ENCODE measurements around the gene SLC16A14.

Gene SLC16A14

DNA sequence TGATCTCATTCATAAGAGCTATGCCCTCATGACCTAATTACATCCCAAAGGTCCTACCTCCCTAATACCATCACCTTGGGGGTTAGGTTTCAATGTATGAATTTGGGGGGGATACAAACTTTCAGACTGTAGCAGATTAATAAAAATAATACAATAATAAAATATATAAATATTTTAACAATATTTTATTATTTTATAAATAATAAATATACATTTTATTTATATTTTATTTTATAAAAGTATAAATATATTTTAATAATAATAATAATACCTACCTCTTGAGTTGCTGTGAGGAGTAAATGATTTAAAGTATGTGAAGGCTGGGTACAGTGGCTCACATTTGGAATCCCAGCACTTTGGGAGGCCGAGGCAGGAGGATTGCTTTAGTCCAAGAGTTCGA, 8.1 kb upstream of the SLC16A14 start:
- H3K36me3 ChIP-seq (ENCODE audit: insufficient read depth, low read length): no peaks in the 10 kb centered on the region
- H3K79me2 ChIP-seq (ENCODE audit: insufficient read depth, low read length): no peaks in the 10 kb centered on the region
- H3K4me1 ChIP-seq (ENCODE audit: insufficient read depth, low read length, poor library complexity, severe bottlenecking): no peaks in the 10 kb centered on the region
- H3K9me3 ChIP-seq (ENCODE audit: insufficient read depth, low read depth, low read length): no peaks in the 10 kb centered on the region
- H3K9me2 ChIP-seq (replicated peaks; ENCODE audit: low read depth, low read length): no peaks in the 10 kb centered on the region
- H3K27me3 ChIP-seq (ENCODE audit: insufficient read depth, low read length, poor library complexity, severe bottlenecking): no peaks in the 10 kb centered on the region
- H3F3A ChIP-seq (ENCODE audit: low read depth): no peaks in the 10 kb centered on the region
- no peak overlapping the region for H3K4me3 ChIP-seq (ENCODE audit: low read length, poor library complexity, severe bottlenecking)
- H2AFZ ChIP-seq (ENCODE audit: low read length): no peak overlapping the region
- H3K4me2 ChIP-seq (ENCODE audit: low read depth, low read length, poor library complexity, severe bottlenecking): no peak overlapping the region
- TF ChIP-seq, protein P1, sequence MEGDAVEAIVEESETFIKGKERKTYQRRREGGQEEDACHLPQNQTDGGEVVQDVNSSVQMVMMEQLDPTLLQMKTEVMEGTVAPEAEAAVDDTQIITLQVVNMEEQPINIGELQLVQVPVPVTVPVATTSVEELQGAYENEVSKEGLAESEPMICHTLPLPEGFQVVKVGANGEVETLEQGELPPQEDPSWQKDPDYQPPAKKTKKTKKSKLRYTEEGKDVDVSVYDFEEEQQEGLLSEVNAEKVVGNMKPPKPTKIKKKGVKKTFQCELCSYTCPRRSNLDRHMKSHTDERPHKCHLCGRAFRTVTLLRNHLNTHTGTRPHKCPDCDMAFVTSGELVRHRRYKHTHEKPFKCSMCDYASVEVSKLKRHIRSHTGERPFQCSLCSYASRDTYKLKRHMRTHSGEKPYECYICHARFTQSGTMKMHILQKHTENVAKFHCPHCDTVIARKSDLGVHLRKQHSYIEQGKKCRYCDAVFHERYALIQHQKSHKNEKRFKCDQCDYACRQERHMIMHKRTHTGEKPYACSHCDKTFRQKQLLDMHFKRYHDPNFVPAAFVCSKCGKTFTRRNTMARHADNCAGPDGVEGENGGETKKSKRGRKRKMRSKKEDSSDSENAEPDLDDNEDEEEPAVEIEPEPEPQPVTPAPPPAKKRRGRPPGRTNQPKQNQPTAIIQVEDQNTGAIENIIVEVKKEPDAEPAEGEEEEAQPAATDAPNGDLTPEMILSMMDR (conservative IDR thresholded peaks at IDR 0.05; ENCODE audit: low read length): no peak
- no peak for TF ChIP-seq EZH2phosphoT487 (IDR thresholded peaks at IDR 0.05; ENCODE audit: borderline replicate concordance)
- H3K9ac ChIP-seq (ENCODE audit: low read depth, low read length, poor library complexity, severe bottlenecking): no peak overlapping the region
- H4K20me1 ChIP-seq (ENCODE audit: insufficient read depth, low read length, poor library complexity, severe bottlenecking): no peaks in the 10 kb centered on the region

DNA sequence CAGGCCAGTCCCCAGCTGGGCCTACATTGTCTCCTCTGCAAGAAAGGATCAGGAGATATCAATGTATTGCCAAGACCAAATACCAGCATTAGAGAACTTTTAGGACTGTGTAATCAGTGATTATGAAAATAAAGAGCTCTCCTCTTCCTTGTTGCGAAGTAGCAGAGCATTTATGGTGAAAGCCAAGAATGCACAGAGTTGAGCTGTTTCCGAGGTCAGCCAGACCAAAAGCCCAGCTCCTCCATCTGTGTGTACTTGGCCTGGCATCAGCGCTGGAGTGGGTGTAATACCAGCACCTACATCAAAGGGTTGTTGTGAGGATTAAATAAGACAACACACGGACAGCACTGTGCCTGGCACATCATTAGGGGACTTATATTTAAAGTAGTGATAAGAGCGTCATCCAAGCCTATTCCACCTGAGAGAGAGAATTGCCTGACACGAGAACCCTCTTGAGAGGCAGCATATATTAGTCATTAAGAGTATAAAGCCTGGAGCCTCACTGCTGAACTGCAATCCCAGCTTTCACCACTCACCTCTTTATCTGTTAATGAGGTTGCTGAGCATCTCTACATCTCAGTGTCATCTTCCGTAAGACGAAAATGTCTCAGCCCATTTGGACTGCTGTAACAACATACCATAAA, 7.4 kb upstream of the SLC16A14 start:
- Histone ChIP-seq H3K79me2 (ENCODE audit: insufficient read depth, low read length) (no peaks in the 10 kb centered on the region), H3K36me3 (ENCODE audit: insufficient read depth, low read length) (no peaks in the 10 kb centered on the region), H3K4me3 (ENCODE audit: low read length, poor library complexity, severe bottlenecking) (no peak overlapping the region), H3K9ac (ENCODE audit: low read depth, low read length, poor library complexity, severe bottlenecking) (no peak overlapping the region), H3F3A (ENCODE audit: low read depth) (no peaks in the 10 kb centered on the region), H4K20me1 (ENCODE audit: insufficient read depth, low read length, poor library complexity, severe bottlenecking) (no peaks in the 10 kb centered on the region), H3K9me3 (ENCODE audit: insufficient read depth, low read depth, low read length) (no peaks in the 10 kb centered on the region), H3K27me3 (ENCODE audit: insufficient read depth, low read length, poor library complexity, severe bottlenecking) (no peaks in the 10 kb centered on the region), H3K4me1 (ENCODE audit: insufficient read depth, low read length, poor library complexity, severe bottlenecking) (no peaks in the 10 kb centered on the region), H3K4me2 (ENCODE audit: low read depth, low read length, poor library complexity, severe bottlenecking) (no peak overlapping the region), H3K9me2 (replicated peaks; ENCODE audit: low read depth, low read length) (no peaks in the 10 kb centered on the region), H2AFZ (ENCODE audit: low read length) (no peak overlapping the region)
- TF ChIP-seq, protein P1 (conservative IDR thresholded peaks at IDR 0.05; ENCODE audit: low read length): no peak
- TF ChIP-seq EZH2phosphoT487 (IDR thresholded peaks at IDR 0.05; ENCODE audit: borderline replicate concordance): no peak

DNA sequence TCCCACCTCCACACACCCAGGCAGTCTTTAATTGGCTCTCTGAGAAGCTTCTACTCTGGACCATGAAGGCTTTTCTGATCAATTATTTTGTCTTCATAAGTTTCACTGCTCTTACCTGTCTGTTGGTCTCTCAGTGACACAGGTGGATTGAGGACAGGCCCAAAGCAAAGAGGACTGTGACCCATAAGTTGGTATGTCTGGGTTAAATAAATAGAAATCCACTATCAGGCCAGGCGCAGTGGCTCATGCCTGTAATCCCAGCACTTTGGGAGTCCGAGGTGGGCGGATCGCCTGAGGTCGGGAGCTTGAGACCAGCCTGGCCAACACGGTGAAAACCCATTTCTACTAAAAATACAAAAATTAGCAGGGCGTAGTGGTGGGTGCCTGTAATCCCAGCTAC, 2.7 kb upstream of the SLC16A14 start:
- no peaks in the 10 kb centered on the region for H3K79me2 ChIP-seq (ENCODE audit: insufficient read depth, low read length)
- no peaks in the 10 kb centered on the region for H3K9me2 ChIP-seq (replicated peaks; ENCODE audit: low read depth, low read length)
- no peak overlapping the region for H3K9ac ChIP-seq (ENCODE audit: low read depth, low read length, poor library complexity, severe bottlenecking)
- H3F3A ChIP-seq (ENCODE audit: low read depth): no peaks in the 10 kb centered on the region
- H3K4me2 ChIP-seq (ENCODE audit: low read depth, low read length, poor library complexity, severe bottlenecking): no peak overlapping the region
- H3K27me3 ChIP-seq (ENCODE audit: insufficient read depth, low read length, poor library complexity, severe bottlenecking): peaks cover 5% of the 10 kb centered on the region
- H4K20me1 ChIP-seq (ENCODE audit: insufficient read depth, low read length, poor library complexity, severe bottlenecking): no peaks in the 10 kb centered on the region
- H2AFZ ChIP-seq (ENCODE audit: low read length): no peak overlapping the region
- no peaks in the 10 kb centered on the region for H3K36me3 ChIP-seq (ENCODE audit: insufficient read depth, low read length)
- no peak for TF ChIP-seq EZH2phosphoT487 (IDR thresholded peaks at IDR 0.05; ENCODE audit: borderline replicate concordance)
- TF ChIP-seq, protein P1 (conservative IDR thresholded peaks at IDR 0.05; ENCODE audit: low read length): no peak
- H3K9me3 ChIP-seq (ENCODE audit: insufficient read depth, low read depth, low read length): no peaks in the 10 kb centered on the region
- no peak overlapping the region for H3K4me3 ChIP-seq (ENCODE audit: low read length, poor library complexity, severe bottlenecking)
- peaks cover 8% of the 10 kb centered on the region for H3K4me1 ChIP-seq (ENCODE audit: insufficient read depth, low read length, poor library complexity, severe bottlenecking)
